Measurements from ENCODE around the gene PHLDB3. TPM values are rescaled to one million over a fixed set of nuclear protein-coding genes. Genes with fewer than 3 reads are reported as not detected.

The PHLDB3 gene
- total and polyA plus RNA-seq, 2 of the 4 experiments (the other 2 are of a cell fraction) = 2.9 to 10.6 TPM

GRCh38 chr19:43435775-43436174 lies 68.8 kb downstream of the PHLDB3 start:
- CTCF ChIA-PET = interaction anchor here (1.0 kb wide), 1 partner anchor 11 kb away, joined by 5 read pairs; no protein-coding TSS in a partner anchor
- 82% methylated on average over 3 of the region's 3 CpGs; no CpG with 5 or more reads in 1 of the 2 experiments for WGBS, 2 experiments (ENCODE audit: extremely low coverage in 2 of 2, insufficient read length in 1 of 2)

More at GRCh38 chr19:43435775-43436174, 68.8 kb downstream of the PHLDB3 start:
- H2BK120ac ChIP-seq (ENCODE audit: low read depth, low read length) = no peak overlapping the region
- H4K20me1 ChIP-seq (ENCODE audit: insufficient read depth, low read length) = no peaks in the 10 kb centered on the region; the same call in none of the 2 replicates
- ATAC-seq (ENCODE audit: low read depth) (no peak), DNase-seq (no peak)
- no peak overlapping the region for H3K4me3 ChIP-seq (ENCODE audit: insufficient read depth, low read depth, low read length)
- TF ChIP-seq CTCF (conservative IDR thresholded peaks at IDR 0.05; ENCODE audit: low read depth, low read length) (no peak), RFX5 (IDR thresholded peaks at IDR 0.05; ENCODE audit: low read depth, low read length) (no peak), ELK1 (IDR thresholded peaks at IDR 0.05; ENCODE audit: borderline replicate concordance, low read depth, low read length) (no peak), NFE2L2 (IDR thresholded peaks at IDR 0.05; ENCODE audit: low read depth, low read length) (no peak), USF2 (IDR thresholded peaks at IDR 0.05; ENCODE audit: low read depth, low read length) (no peak), MAFK (IDR thresholded peaks at IDR 0.05; ENCODE audit: low read depth, low read length) (no peak), MAZ (IDR thresholded peaks at IDR 0.05; ENCODE audit: borderline replicate concordance, low read depth, low read length) (no peak), CEBPB (IDR thresholded peaks at IDR 0.05; ENCODE audit: low read depth, low read length) (no peak), SMC3 (IDR thresholded peaks at IDR 0.05; ENCODE audit: low read depth, low read length) (no peak), CHD1 (IDR thresholded peaks at IDR 0.05; ENCODE audit: low read depth, low read length) (no peak), RAD21 (IDR thresholded peaks at IDR 0.05; ENCODE audit: low read length) (no peak), RCOR1 (IDR thresholded peaks at IDR 0.05; ENCODE audit: insufficient replicate concordance, low read length) (no peak)
- no peak overlapping the region for H3K9ac ChIP-seq (ENCODE audit: low read depth, low read length)
- no peak overlapping the region for H3K27ac ChIP-seq (ENCODE audit: insufficient read depth, low read length)
- H3K9me1 ChIP-seq (ENCODE audit: insufficient read depth, low read length) = 0 out of 2 replicates have a peak, but pooled peaks cover 3% of the 10 kb centered on the region
- no peaks in the 10 kb centered on the region for H3K36me3 ChIP-seq (ENCODE audit: control insufficient read depth, insufficient read depth, low read length)
- in situ Hi-C loops (cut with MboI; ENCODE audit: low sequenced_read_pairs) (no loop called here), dilution Hi-C loops (cut with HindIII; ENCODE audit: low sequenced_read_pairs, unreplicated experiment) (no loop called here), intact Hi-C loops (cut with micrococcal nuclease) (no loop called here)
- no peak overlapping the region for H4K91ac ChIP-seq (ENCODE audit: insufficient read depth, low read depth, low read length)
- H3K4me2 ChIP-seq (ENCODE audit: low read depth, low read length) = no peak overlapping the region
- H3K4me1 ChIP-seq (ENCODE audit: control insufficient read depth, insufficient read depth, low read length) = peaks cover 3% of the 10 kb centered on the region; the same call in 1 of the 2 replicates
- no peak overlapping the region for H2BK20ac ChIP-seq (ENCODE audit: low read depth, low read length)
- no peak overlapping the region for H2BK5ac ChIP-seq (ENCODE audit: low read depth, low read length, poor library complexity, severe bottlenecking)
- H3K18ac ChIP-seq (ENCODE audit: low read depth, low read length) = no peak overlapping the region
- no peak overlapping the region for H2AFZ ChIP-seq (replicated peaks; ENCODE audit: low read length, poor library complexity)
- H4K8ac ChIP-seq (ENCODE audit: low read depth in 2 of 2, low read length in 2 of 2) = no peak overlapping the region
- no peak overlapping the region for H3K23ac ChIP-seq (ENCODE audit: low read depth, low read length)
- H3K79me1 ChIP-seq (ENCODE audit: low read depth in 1 of 2, low read length in 2 of 2) = no peaks in the 10 kb centered on the region
- H2BK15ac ChIP-seq (ENCODE audit: low read depth, low read length) = no peak overlapping the region
- no peak overlapping the region for H2AK9ac ChIP-seq (replicated peaks; ENCODE audit: low read depth, low read length, poor library complexity)
- 0 out of 2 replicates have a peak, but pooled peaks cover 2% of the 10 kb centered on the region for H3K27me3 ChIP-seq (ENCODE audit: control insufficient read depth, insufficient read depth, low read length)
- POLR2A ChIA-PET (ENCODE audit: unreplicated experiment) = no interaction called here
- H3K56ac ChIP-seq (ENCODE audit: extremely low read depth, insufficient read depth, low read length) = no peak overlapping the region
- no peak overlapping the region for H4K5ac ChIP-seq (ENCODE audit: low read depth, low read length)
- BruUV-seq (replicated peaks) = no TSS peak
- H3K9me3 ChIP-seq (ENCODE audit: control insufficient read depth, insufficient read depth, low read length) = peaks cover 3% of the 10 kb centered on the region; the same call in 1 of the 2 replicates
- H2AK5ac ChIP-seq (ENCODE audit: low read depth, low read length) = no peak overlapping the region
- no peak overlapping the region for H3K4ac ChIP-seq (ENCODE audit: low read depth, low read length)
- H3K14ac ChIP-seq (replicated peaks; ENCODE audit: low read depth, low read length) = no peak overlapping the region
